Measurements from ENCODE around the gene TRDMT1. TPM values are rescaled to one million over a fixed set of nuclear protein-coding genes. Genes with fewer than 3 reads are reported as not detected.

Gene TRDMT1
- total RNA-seq, 1 experiment from 2014 or later: 20.2 TPM

DNA sequence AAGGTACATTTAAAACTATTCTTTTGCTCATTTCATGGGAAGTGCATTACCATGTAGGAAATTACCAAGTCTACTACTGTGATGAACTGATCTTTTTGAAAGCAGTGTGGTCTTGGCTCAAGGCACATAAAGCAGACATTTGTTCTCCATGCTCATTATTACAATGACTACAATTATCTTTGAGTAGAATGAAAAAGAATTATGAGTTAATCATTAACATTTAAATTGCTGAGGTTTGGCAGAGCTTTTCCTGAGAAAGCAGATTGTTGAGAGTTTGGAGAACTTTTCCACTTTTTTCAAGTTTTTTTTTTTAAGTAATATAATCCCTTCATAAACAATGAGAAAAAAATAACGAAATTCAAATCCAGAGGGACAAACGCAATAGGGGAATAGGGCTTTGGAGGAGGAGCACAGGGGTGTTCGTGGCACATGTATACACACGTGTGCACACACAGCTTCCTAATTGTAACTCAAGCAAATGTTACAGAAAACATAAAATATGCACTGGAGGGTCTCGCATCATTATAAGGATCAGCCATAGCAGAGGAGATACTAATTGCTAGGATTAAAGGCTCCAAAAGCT, 62.9 kb downstream of the TRDMT1 start:
- Histone ChIP-seq H2BK5ac (ENCODE audit: insufficient read length, low read length) (no peak overlapping the region), H3K79me2 (ENCODE audit: insufficient read depth, low read length) (no peaks in the 10 kb centered on the region), H4K91ac (ENCODE audit: insufficient read length, low read depth, low read length) (no peak overlapping the region), H3K9me3 (ENCODE audit: control insufficient read depth, low read depth, low read length) (no peaks in the 10 kb centered on the region), H3K4ac (ENCODE audit: low read depth, low read length) (no peak overlapping the region), H2AK5ac (ENCODE audit: insufficient read length, low read length) (no peak overlapping the region), H4K5ac (ENCODE audit: insufficient read length, low read depth, low read length) (no peak overlapping the region), H3T11ph (ENCODE audit: low read length) (no peak overlapping the region), H3K14ac (ENCODE audit: insufficient read depth, low read length) (no peak overlapping the region), H2AFZ (ENCODE audit: low read length) (no peak overlapping the region), H3K79me1 (ENCODE audit: insufficient read depth, low read depth, low read length, poor library complexity, severe bottlenecking) (no peaks in the 10 kb centered on the region), H3K4me2 (ENCODE audit: insufficient read depth, insufficient read length, low read length) (no peak overlapping the region), H4K8ac (replicated peaks; ENCODE audit: insufficient read length, low read depth, low read length) (no peak overlapping the region), H3K23me2 (ENCODE audit: insufficient read length, low read depth, low read length, poor library complexity, severe bottlenecking) (no peaks in the 10 kb centered on the region), H3K27ac (ENCODE audit: insufficient read length, low read depth, low read length) (no peak overlapping the region), H2BK20ac (ENCODE audit: low read depth, low read length, poor library complexity, severe bottlenecking) (no peak overlapping the region), H2BK120ac (ENCODE audit: low read depth, low read length, poor library complexity, severe bottlenecking) (no peak overlapping the region), H3K18ac (ENCODE audit: insufficient read length, low read depth, low read length) (no peak overlapping the region), H3K27me3 (ENCODE audit: insufficient read depth, low read length) (no peaks in the 10 kb centered on the region; the same call in 1 of the 2 replicates), H3K23ac (ENCODE audit: insufficient read length, low read depth, low read length) (no peak overlapping the region), H2BK15ac (ENCODE audit: low read depth, low read length) (no peak overlapping the region), H3K56ac (ENCODE audit: insufficient read length, low read depth, low read length) (no peak overlapping the region), H3K4me1 (ENCODE audit: insufficient read depth, low read length) (no peaks in the 10 kb centered on the region), H3K9ac (ENCODE audit: extremely low read depth, insufficient read length, low read length) (no peak overlapping the region), H4K20me1 (ENCODE audit: control insufficient read depth, insufficient read depth, insufficient read length) (no peaks in the 10 kb centered on the region), H2BK12ac (ENCODE audit: insufficient read length, low read depth, low read length) (no peak overlapping the region)
- Mint-ChIP-seq H3K9me3 (no peaks in the 10 kb centered on the region), H3K27ac (no peak overlapping the region), H3K27me3 (ENCODE audit: low read depth) (no peaks in the 10 kb centered on the region), H3K4me3 (no peak overlapping the region), H3K4me1 (peaks cover 20 to 22% of the 10 kb centered on the region in 2 experiments), H3K36me3 (ENCODE audit: insufficient read depth in 1 of 3, low read depth in 3 of 3) (no peaks in the 10 kb centered on the region; a peak in 1 of 7 replicates)
- DNase-seq: no peak
- TF ChIP-seq, protein P1, sequence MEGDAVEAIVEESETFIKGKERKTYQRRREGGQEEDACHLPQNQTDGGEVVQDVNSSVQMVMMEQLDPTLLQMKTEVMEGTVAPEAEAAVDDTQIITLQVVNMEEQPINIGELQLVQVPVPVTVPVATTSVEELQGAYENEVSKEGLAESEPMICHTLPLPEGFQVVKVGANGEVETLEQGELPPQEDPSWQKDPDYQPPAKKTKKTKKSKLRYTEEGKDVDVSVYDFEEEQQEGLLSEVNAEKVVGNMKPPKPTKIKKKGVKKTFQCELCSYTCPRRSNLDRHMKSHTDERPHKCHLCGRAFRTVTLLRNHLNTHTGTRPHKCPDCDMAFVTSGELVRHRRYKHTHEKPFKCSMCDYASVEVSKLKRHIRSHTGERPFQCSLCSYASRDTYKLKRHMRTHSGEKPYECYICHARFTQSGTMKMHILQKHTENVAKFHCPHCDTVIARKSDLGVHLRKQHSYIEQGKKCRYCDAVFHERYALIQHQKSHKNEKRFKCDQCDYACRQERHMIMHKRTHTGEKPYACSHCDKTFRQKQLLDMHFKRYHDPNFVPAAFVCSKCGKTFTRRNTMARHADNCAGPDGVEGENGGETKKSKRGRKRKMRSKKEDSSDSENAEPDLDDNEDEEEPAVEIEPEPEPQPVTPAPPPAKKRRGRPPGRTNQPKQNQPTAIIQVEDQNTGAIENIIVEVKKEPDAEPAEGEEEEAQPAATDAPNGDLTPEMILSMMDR (conservative IDR thresholded peaks at IDR 0.05): no peak
- WGBS (ENCODE audit: extremely low coverage, insufficient read length, low lambda C conversion rate): no CpG with 5 or more reads among the region's 5 CpGs

Data from H9 (cell line).